ENCODE measurements around the gene BRPF3.
"Not testable (repeated sequence)": the region's sequence is repeated elsewhere in the genome, so short reads cannot be mapped to it uniquely, and the experiment has no call there.

The BRPF3 gene

GRCh38 chr6:36197739-36198221 lies 1.2 kb downstream of the BRPF3 start:
- Histone ChIP-seq H3K27ac (peak overlapping the region in 13 of 21 experiments; percentile 94 to 99 (median 98)), H3K4me3 (peak overlapping the region; percentile 65 to 90 (median 77))

- Histone ChIP-seq H3K4me3 (no peak overlapping the region), H3K27ac (no peak overlapping the region)
These were observed 2.4 kb downstream of the BRPF3 start for GRCh38 chr6:36198986-36199385.

- Histone ChIP-seq H3K4me3 (no peak overlapping the region), H3K27ac (no peak overlapping the region)
These were observed 3.8 kb downstream of the BRPF3 start for GRCh38 chr6:36200154-36200891.

GRCh38 chr6:36200998-36201596 lies 4.6 kb downstream of the BRPF3 start:
- Histone ChIP-seq H3K27ac (no peak overlapping the region), H3K4me3 (no peak overlapping the region)

GRCh38 chr6:36201612-36202011 lies 5.1 kb downstream of the BRPF3 start:
- Histone ChIP-seq H3K4me3 (no peak overlapping the region), H3K27ac (no peak overlapping the region)

- H3K4me3 ChIP-seq, result no peak overlapping the region
These were observed 5.6 kb downstream of the BRPF3 start for GRCh38 chr6:36202101-36202500.

GRCh38 chr6:36204068-36204753 lies 7.7 kb downstream of the BRPF3 start:
- no peak overlapping the region for H3K4me3 ChIP-seq
- H3K27ac ChIP-seq, result no peak overlapping the region

More at GRCh38 chr6:36202101-36202500, 5.6 kb downstream of the BRPF3 start:
- H3K27ac ChIP-seq, result no peak overlapping the region

- no peak overlapping the region for H3K27ac ChIP-seq
These were observed 10.6 kb downstream of the BRPF3 start for GRCh38 chr6:36207155-36207554.

GRCh38 chr6:36209606-36210005 lies 13.1 kb downstream of the BRPF3 start:
- H3K27ac ChIP-seq, result no peak overlapping the region
- no peak overlapping the region for H3K4me3 ChIP-seq

More at GRCh38 chr6:36207155-36207554, 10.6 kb downstream of the BRPF3 start:
- no peak overlapping the region for H3K4me3 ChIP-seq

- no peak overlapping the region for H3K27ac ChIP-seq
These were observed 13.6 kb downstream of the BRPF3 start for GRCh38 chr6:36210182-36210581.

GRCh38 chr6:36210886-36211595 lies 14.5 kb downstream of the BRPF3 start:
- H3K4me3 ChIP-seq, result no peak overlapping the region

More at GRCh38 chr6:36210182-36210581, 13.6 kb downstream of the BRPF3 start:
- no peak overlapping the region for H3K4me3 ChIP-seq

GRCh38 chr6:36216559-36216958 lies 20.0 kb downstream of the BRPF3 start:
- Histone ChIP-seq H3K27ac (no peak overlapping the region), H3K4me3 (no peak overlapping the region)

More at GRCh38 chr6:36210886-36211595, 14.5 kb downstream of the BRPF3 start:
- no peak overlapping the region for H3K27ac ChIP-seq

GRCh38 chr6:36217188-36217587 lies 20.6 kb downstream of the BRPF3 start:
- H3K4me3 ChIP-seq, result no peak overlapping the region
- no peak overlapping the region for H3K27ac ChIP-seq

GRCh38 chr6:36217946-36218345 lies 21.4 kb downstream of the BRPF3 start:
- H3K27ac ChIP-seq, result no peak overlapping the region

GRCh38 chr6:36218516-36218915 lies 22.0 kb downstream of the BRPF3 start:
- not testable (repeated sequence) for H3K4me3 ChIP-seq, H3K27ac ChIP-seq

More at GRCh38 chr6:36217946-36218345, 21.4 kb downstream of the BRPF3 start:
- no peak overlapping the region for H3K4me3 ChIP-seq

- Histone ChIP-seq H3K4me3 (no peak overlapping the region), H3K27ac (no peak overlapping the region)
These were observed 22.5 kb downstream of the BRPF3 start for GRCh38 chr6:36219081-36219480.

- Histone ChIP-seq H3K27ac (no peak overlapping the region), H3K4me3 (no peak overlapping the region)
These were observed 23.7 kb downstream of the BRPF3 start for GRCh38 chr6:36220226-36220625.

GRCh38 chr6:36221674-36222073 lies 25.1 kb downstream of the BRPF3 start:
- Histone ChIP-seq H3K4me3 (no peak overlapping the region), H3K27ac (no peak overlapping the region)

- no peak overlapping the region for H3K4me3 ChIP-seq
- no peak overlapping the region for H3K27ac ChIP-seq
These were observed 26.4 kb downstream of the BRPF3 start for GRCh38 chr6:36222924-36223323.

GRCh38 chr6:36223706-36224105 lies 27.2 kb downstream of the BRPF3 start:
- H3K4me3 ChIP-seq, result no peak overlapping the region
- no peak overlapping the region for H3K27ac ChIP-seq
